Measurements from ENCODE around the gene ANKRD55. TPM values are rescaled to one million over a fixed set of nuclear protein-coding genes. Genes with fewer than 3 reads are reported as not detected.
A peak's percentile ranks its signal among the peaks of the same experiment; 100 is the strongest.

The ANKRD55 gene
- total RNA-seq, 1 experiment from 2014 or later = not detected

GRCh38 chr5:56129288-56129687 lies 103.8 kb downstream of the ANKRD55 start:
- ATAC-seq (no peak; the same call in 1 of the 2 replicates), DNase-seq (peak; percentile 33)
- no peak overlapping the region for H3K4me3 ChIP-seq (ENCODE audit: low read length)
- H3F3A ChIP-seq (ENCODE audit: low read length, unreplicated experiment) = no peaks in the 10 kb centered on the region
- no peaks in the 10 kb centered on the region for H3K9me3 ChIP-seq (ENCODE audit: low read length)
- H3K9me2 ChIP-seq (replicated peaks; ENCODE audit: low read length) = no peaks in the 10 kb centered on the region
- POLR2A ChIA-PET (ENCODE audit: unreplicated experiment) = no interaction called here
- no peaks in the 10 kb centered on the region for H4K20me1 ChIP-seq (ENCODE audit: low read length)
- no peaks in the 10 kb centered on the region for H3K27me3 ChIP-seq (ENCODE audit: low read length)
- no TSS peak for BruUV-seq (replicated peaks)
- TF ChIP-seq EZH2phosphoT487 (IDR thresholded peaks at IDR 0.05; ENCODE audit: borderline replicate concordance, low read length) (no peak), CTCF (conservative IDR thresholded peaks at IDR 0.05; ENCODE audit: low read depth, low read length) (no peak), EZH2 (IDR thresholded peaks at IDR 0.05; ENCODE audit: low read length, unreplicated experiment) (no peak)
- H3K4me1 ChIP-seq (ENCODE audit: insufficient read depth, low read length) = peaks cover 11% of the 10 kb centered on the region; the same call in 1 of the 2 replicates
- CTCF ChIA-PET = no interaction called here
- H3K79me2 ChIP-seq (ENCODE audit: low read length) = no peaks in the 10 kb centered on the region
- no peak overlapping the region for H3K9ac ChIP-seq (ENCODE audit: low read length)
- no peak overlapping the region for H2AFZ ChIP-seq (ENCODE audit: low read length)
- H3K4me2 ChIP-seq (ENCODE audit: low read length) = no peak overlapping the region
- H3K27ac ChIP-seq (ENCODE audit: low read length) = no peak overlapping the region
- intact Hi-C loops (cut with micrococcal nuclease) = loop anchor here (10.0 kb wide), 1 partner anchor 134 kb away; the partner anchor contains the start of gene IL6ST
- no peaks in the 10 kb centered on the region for H3K36me3 ChIP-seq (ENCODE audit: low read depth, low read length)

- no peak overlapping the region for H2AFZ ChIP-seq (ENCODE audit: low read length)
- ChIA-PET CTCF (interaction anchor here (0.6 kb wide), 1 partner anchor 145 kb away, joined by 6 read pairs; no protein-coding TSS in a partner anchor), POLR2A (ENCODE audit: unreplicated experiment) (no interaction called here)
- no peak overlapping the region for H3K4me3 ChIP-seq (ENCODE audit: low read length)
- H4K20me1 ChIP-seq (ENCODE audit: low read length) = no peaks in the 10 kb centered on the region
- no peak overlapping the region for H3K4me2 ChIP-seq (ENCODE audit: low read length)
- H3K9me3 ChIP-seq (ENCODE audit: low read length) = no peaks in the 10 kb centered on the region
- H3K36me3 ChIP-seq (ENCODE audit: low read depth, low read length) = no peaks in the 10 kb centered on the region
- TF ChIP-seq EZH2 (IDR thresholded peaks at IDR 0.05; ENCODE audit: low read length, unreplicated experiment) (no peak), EZH2phosphoT487 (IDR thresholded peaks at IDR 0.05; ENCODE audit: borderline replicate concordance, low read length) (no peak)
- H3K27ac ChIP-seq (ENCODE audit: low read length) = no peak overlapping the region
- intact Hi-C loops (cut with micrococcal nuclease) = loop anchor here (10.0 kb wide), 1 partner anchor 133 kb away; the partner anchor contains the start of gene IL6ST
- H3K9me2 ChIP-seq (replicated peaks; ENCODE audit: low read length) = no peaks in the 10 kb centered on the region
- ATAC-seq (no peak), DNase-seq (no peak)
- no peaks in the 10 kb centered on the region for H3K79me2 ChIP-seq (ENCODE audit: low read length)
- no peaks in the 10 kb centered on the region for H3F3A ChIP-seq (ENCODE audit: low read length, unreplicated experiment)
- no peak overlapping the region for H3K9ac ChIP-seq (ENCODE audit: low read length)
- BruUV-seq (replicated peaks) = no TSS peak
- H3K4me1 ChIP-seq (ENCODE audit: insufficient read depth, low read length) = peaks cover 23% of the 10 kb centered on the region
- H3K27me3 ChIP-seq (ENCODE audit: low read length) = no peaks in the 10 kb centered on the region
These were observed 105.0 kb downstream of the ANKRD55 start for GRCh38 chr5:56128113-56128512.

GRCh38 chr5:56126487-56127179 lies 106.5 kb downstream of the ANKRD55 start:
- peaks cover 29% of the 10 kb centered on the region for H3K4me1 ChIP-seq (ENCODE audit: insufficient read depth, low read length)
- no peaks in the 10 kb centered on the region for H3K9me2 ChIP-seq (replicated peaks; ENCODE audit: low read length)
- TF ChIP-seq EZH2 (IDR thresholded peaks at IDR 0.05; ENCODE audit: low read length, unreplicated experiment) = no peak
- TF ChIP-seq CTCF (conservative IDR thresholded peaks at IDR 0.05; ENCODE audit: low read depth, low read length) = no peak
- no peak for TF ChIP-seq EZH2phosphoT487 (IDR thresholded peaks at IDR 0.05; ENCODE audit: borderline replicate concordance, low read length)
- POLR2A ChIA-PET (ENCODE audit: unreplicated experiment) = no interaction called here
- no peak overlapping the region for H3K4me2 ChIP-seq (ENCODE audit: low read length)
- no peak overlapping the region for H3K27ac ChIP-seq (ENCODE audit: low read length)
- intact Hi-C loops (cut with micrococcal nuclease) = loop anchor here (1.0 to 10.0 kb wide), 2 partner anchors 49 to 132 kb away; partner anchors contain the start of gene IL6ST
- no peaks in the 10 kb centered on the region for H4K20me1 ChIP-seq (ENCODE audit: low read length)
- CTCF ChIA-PET = no interaction called here
- H3K4me3 ChIP-seq (ENCODE audit: low read length) = no peak overlapping the region
- no peaks in the 10 kb centered on the region for H3K79me2 ChIP-seq (ENCODE audit: low read length)
- DNase-seq = peak; percentile 54
- H3F3A ChIP-seq (ENCODE audit: low read length, unreplicated experiment) = no peaks in the 10 kb centered on the region
- no peak for ATAC-seq
- no peaks in the 10 kb centered on the region for H3K36me3 ChIP-seq (ENCODE audit: low read depth, low read length)
- no peaks in the 10 kb centered on the region for H3K9me3 ChIP-seq (ENCODE audit: low read length)
- no TSS peak for BruUV-seq (replicated peaks)
- H3K9ac ChIP-seq (ENCODE audit: low read length) = no peak overlapping the region
- H2AFZ ChIP-seq (ENCODE audit: low read length) = no peak overlapping the region
- no peaks in the 10 kb centered on the region for H3K27me3 ChIP-seq (ENCODE audit: low read length)
